ENCODE results near the gene KCNK4.
"Not testable (repeated sequence)": the region's sequence is repeated elsewhere in the genome, so short reads cannot be mapped to it uniquely, and the experiment has no call there.

Gene KCNK4

GRCh38 chr11:64292460-64293254 is 1.6 kb downstream of the KCNK4 start:
- DNase-seq, result peak; percentile 51

DNA sequence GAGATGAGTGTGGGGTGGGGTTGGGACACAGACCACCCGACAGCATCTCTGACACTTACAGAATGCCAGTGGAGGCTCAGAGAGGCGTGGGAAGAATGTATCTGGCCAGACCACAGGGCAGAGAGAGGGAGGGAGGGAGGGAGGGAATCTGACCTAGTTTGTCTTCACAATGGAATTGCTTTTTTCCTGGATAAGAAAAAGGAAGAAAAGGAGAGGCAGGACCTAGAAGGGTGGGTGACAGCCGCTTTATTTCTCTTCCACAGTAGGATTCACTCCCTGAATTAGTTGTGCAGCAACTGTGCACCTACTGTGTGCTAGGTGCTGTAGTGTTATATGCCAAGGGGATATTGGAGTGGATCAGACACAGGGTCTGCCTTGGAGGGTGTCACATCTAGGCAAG is 3.7 kb downstream of the KCNK4 start:
- peak; percentile 81 for DNase-seq

DNA sequence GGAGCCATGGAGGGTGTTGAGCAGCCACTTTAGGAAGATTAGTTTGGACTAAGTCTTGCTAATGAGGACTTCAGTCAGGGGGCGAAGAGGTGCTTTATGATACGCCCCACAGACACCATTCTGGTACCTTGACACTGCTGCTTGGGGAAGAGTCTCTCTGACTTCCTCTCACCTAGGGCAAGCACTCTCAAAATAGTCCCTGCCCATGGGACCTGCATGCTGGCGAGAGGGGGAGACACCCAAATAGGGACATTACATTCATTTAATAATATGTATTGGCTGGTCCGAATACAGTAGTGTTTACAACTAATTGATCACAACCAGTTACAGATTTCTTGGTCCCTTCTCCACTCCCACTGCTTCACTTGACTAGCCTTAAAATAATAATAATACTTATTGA is 4.7 kb downstream of the KCNK4 start:
- no peak for DNase-seq

GRCh38 chr11:64296236-64296635 is 5.1 kb downstream of the KCNK4 start:
- no peak for DNase-seq

DNA sequence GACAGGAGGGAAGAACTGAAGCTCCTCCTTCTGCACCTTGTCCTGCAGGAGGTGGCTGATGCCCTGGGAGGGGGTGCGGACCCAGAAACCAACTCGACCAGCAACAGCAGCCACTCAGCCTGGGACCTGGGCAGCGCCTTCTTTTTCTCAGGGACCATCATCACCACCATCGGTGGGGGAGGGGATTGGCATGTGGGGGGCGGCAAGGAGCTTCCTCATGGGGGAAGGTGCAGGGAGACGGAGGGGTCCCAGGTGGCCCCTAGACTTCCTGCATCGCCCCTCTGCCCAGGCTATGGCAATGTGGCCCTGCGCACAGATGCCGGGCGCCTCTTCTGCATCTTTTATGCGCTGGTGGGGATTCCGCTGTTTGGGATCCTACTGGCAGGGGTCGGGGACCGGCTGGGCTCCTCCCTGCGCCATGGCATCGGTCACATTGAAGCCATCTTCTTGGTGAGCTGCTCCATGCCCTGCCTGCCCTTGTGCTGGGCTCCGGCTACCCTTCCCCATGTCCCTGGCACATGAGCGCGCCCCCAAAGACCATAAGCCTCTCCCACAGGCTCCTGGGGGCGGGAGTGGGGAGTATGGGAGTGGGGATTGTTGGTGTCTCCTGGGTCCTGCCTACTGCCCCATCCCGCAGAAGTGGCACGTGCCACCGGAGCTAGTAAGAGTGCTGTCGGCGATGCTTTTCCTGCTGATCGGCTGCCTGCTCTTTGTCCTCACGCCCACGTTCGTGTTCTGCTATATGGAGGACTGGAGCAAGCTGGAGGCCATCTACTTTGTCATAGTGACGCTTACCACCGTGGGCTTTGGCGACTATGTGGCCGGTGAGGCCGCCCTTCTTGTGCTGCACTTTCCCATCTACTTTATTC is 6.0 kb downstream of the KCNK4 start:
- peak; percentile 30 for DNase-seq

DNA sequence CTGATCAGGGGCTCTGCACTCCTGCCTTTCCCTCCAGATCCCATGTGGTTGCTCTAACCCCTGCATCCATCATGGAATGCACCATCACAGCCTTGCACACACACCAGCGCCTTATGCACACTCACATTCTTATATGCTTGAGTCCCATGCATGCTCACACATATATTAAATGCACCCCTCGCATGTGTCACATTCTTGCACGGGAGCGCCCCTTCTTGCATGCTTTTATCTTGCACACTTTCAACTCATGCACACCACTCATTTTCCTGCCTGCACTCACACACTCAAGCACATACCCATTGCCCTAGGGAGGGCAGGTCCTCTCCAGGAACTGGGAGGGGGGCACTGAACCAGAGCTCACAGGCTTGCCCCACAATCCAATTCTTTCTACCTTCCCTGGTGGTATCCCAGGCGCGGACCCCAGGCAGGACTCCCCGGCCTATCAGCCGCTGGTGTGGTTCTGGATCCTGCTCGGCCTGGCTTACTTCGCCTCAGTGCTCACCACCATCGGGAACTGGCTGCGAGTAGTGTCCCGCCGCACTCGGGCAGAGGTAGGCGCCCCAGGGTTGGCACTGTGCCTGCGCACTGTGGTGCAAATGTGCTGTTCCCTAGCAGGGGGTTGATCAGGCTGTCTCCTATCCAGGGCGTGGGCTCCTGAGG is 6.7 kb downstream of the KCNK4 start:
- peak; percentile 42 for DNase-seq

GRCh38 chr11:64298966-64299846 is 8.1 kb downstream of the KCNK4 start:
- peak; percentile 77 for DNase-seq

DNA sequence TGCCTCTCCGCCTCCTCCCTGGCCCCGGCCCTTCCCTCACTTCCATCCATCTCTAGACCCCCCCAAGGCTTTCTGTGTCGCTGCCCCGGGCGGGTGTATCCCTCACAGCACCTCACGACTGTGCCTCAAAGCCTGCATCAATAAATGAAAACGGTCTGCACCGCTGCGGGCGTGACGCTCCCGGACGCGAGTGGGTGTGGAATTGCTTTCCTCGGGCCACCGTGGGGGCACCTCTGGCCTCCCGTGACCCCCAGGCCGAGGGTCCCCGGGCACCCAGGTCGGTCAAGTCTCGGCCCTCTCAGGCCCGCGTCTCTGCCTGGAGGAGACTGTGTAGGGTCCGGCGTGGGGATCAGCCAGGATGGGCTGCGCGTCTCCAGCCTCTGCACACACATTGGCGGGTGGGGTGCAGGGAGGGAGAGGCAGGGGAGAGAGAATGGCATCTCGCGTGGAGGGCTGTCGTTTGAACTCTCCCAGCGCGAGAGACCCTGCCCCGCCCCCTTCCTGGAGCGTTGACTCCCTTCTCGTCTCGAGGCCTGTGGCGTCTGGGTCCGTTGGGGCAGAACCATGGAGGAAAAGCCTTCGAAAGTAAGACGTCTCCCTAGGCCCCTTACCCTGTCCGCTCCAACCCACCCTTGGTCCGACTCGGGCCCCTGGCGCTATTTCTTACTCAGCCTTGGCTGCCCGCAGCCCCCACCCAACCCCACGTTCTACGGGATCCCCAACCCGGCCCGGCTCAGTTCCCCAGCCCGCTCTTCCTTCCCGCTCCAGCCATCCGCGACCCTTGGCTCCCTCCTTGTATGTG is 8.9 kb downstream of the KCNK4 start, which contains the start of gene CATSPERZ:
Gene CATSPERZ (plus strand): TSS at position 512 of the 802 bp plus-strand sequence. CDS start 53 bp downstream, at position 565.
- DNase-seq, result peak; percentile 55

DNA sequence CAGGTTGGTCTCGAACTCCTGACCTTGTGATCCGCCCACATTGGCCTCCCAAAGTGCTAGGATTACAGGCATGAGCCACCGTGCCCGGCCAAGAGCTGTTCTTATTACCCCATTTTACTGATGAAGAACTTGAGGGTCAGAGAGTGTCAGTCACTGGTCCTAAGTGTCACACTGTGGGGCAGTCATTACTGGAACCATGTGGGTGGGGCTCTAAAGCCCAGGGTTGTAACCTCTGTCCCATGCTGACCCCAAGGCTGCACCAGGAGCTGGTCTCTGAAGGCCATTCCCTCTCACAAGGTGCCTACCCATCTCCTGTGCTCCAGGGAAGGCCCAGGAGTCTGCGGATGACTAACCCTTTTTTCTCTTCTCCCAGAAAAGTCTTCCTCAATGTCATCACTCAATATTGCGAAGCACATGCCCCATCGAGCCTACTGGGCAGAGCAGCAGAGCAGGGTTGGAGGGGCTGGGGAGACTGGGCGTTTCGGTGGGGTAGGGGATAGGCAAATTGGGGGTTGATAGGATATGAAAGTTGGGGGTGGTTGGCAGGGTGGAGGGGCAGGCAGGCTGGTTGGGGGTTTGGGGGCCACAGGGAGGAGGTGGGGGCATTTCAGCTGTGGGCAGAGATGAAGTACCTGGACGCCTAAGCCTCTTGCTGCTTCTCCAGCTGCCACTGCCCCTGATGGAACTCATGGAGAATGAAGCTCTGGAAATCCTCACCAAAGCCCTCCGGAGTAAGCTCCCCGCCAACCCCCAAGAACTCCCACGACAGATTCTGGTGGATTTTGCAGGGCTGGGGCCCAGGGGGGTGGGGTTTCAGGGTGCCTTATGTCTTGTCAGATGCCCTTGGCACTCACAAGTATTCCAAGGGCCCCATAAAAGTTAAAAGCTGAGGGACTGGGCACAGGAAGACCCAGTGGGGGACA is 12.3 kb downstream of the KCNK4 start:
- DNase-seq, result no peak

DNA sequence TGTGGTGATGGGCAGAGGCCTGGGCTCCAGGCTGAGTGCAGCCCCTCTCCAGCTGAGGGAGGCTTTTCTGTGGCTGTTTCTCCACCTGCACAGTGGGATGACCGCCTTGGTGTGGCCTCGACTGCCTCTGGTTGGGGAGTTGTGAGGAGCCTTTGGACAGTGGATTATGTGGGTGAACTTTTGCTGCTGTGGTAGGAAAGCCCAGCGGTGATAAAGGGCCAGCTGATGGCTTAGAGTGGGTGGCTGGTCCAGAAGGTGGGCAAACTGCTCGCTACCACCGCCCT is 12.9 kb downstream of the KCNK4 start:
- no peak for DNase-seq

DNA sequence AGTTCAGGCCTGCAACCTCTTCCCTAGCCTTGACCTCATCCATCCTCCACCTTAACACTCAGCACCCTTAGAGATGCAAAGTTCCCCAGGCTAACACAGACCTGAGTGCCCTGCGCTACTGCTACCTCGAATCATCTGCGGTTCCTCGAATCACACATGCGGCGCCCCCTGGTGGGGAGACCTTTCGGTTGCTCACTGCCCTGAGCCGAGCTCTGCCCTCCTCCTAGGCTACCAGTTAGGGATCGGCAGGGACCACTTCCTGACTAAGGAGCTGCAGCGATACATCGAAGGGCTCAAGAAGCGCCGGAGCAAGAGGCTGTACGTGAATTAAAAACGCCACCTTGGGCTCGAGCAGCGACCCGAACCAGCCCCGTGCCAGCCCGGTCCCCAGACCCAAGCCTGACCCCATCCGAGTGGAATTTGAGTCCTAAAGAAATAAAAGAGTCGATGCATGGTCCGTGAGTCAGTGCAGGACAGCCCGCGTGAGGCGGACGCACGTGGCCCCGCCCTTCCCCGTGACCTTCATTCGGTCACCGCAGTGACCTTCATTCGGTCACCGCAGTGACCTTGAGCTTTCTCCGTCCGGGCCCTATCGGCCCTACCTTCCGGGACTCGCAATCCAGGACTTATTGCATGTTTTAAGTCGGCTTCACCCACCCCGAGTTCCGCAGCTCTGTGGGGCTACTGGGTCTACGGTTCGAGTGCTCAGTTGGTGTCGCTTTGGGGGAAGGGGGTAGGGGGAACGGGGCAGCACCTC is 13.4 kb downstream of the KCNK4 start:
- peak; percentile 97 for DNase-seq

GRCh38 chr11:64305075-64305690 is 14.1 kb downstream of the KCNK4 start, which contains the start of gene ESRRA:
Gene ESRRA, plus strand, starts transcription at chr11:64305524. Its CDS starts 1,656 bp downstream, at chr11:64307180.
- DNase-seq, result peak; percentile 99

GRCh38 chr11:64305691-64306562 is 14.8 kb downstream of the KCNK4 start:
- peak; percentile 78 for DNase-seq

GRCh38 chr11:64306563-64306875 is 15.4 kb downstream of the KCNK4 start:
- DNase-seq, result no peak

- DNase-seq, result no peak
Measured at GRCh38 chr11:64306876-64307622, 15.9 kb downstream of the KCNK4 start.

GRCh38 chr11:64307795-64308194 is 16.7 kb downstream of the KCNK4 start:
- DNase-seq, result not testable (repeated sequence)

DNA sequence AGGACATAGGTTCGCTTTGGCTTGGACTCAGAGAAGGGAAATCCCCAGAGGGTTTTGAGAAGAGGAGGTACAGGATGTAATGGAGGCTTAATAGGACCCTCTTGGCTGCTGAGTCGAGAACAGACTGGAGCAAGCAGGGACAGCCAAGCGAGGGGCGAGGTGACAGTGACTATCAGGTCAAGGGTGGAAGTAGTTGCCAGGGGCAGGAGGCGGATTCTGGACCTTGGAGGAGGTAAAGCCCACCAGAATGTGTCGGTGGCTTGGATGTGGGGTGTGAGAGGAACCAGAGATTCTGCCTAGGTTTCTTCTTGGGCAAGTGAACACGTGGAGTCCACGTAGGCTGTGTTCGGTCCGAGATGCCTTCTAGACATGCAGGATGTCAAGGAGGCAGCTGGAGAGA is 21.8 kb downstream of the KCNK4 start:
- DNase-seq, result no peak

Measured in eye (tissue), 1 donor.